ENCODE results near the gene ACOT11.
"Not testable (repeated sequence)": the region's sequence is repeated elsewhere in the genome, so short reads cannot be mapped to it uniquely, and the experiment has no call there.

Gene ACOT11

DNA sequence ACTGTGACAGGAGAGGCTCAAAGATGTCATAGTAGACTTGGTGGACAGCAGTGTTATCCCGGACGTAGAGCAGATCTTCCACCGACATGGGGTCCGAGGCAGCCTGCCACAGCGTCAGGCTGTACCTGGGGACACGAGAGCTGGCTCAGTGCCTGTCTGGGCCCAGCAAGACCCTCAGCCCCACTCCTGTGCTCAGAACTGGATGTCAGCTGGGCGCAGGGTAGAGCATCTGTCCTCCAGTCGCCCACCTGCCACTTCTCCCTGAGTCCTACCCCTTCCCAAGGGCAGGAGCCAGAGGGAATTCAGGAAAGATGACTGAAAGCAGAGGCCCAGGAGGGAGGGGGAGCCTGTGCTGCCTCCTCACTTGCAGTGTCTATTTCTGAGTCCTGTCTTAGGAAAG lies 63.6 kb downstream of the ACOT11 start:
- no peak for DNase-seq

DNA sequence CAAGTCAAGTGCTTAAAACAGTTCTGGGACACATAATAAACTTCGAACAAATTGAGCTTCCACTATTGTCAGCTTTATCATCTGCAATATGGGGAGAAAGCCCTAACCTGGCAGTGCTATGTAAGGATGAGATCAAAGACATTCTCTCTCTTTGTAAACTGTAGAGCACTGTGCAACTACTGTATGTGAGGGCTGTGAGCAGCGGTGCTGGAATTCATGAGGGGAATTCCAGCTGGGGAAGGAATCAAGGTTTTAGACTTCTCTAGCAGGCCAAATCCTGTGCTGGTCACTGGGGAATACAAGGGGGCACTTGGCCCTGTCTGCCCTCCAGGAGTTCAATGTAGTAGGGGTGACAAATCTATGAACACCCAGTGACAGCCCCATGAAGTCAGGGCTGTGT lies 66.0 kb downstream of the ACOT11 start:
- no peak for DNase-seq

DNA sequence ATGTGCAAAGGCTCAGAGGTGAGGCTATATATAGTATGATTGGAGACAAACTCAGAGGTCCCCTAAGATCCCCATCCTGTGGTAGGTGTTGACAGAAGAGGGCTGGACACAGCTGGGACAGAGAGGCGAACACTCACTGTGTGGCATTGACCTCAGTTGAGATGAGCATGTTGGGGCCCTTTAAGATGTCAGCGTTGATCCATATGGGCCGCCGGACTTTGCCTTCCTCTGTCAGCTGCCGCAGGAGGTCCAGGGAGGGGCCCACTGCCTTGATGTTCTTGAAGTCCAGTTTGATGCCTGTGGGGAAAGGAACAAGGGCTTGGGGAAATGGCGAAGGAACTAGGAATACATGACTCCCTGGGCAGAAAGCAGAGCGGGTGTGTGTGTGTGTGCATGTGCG lies 66.5 kb downstream of the ACOT11 start:
- no peak for DNase-seq

DNA sequence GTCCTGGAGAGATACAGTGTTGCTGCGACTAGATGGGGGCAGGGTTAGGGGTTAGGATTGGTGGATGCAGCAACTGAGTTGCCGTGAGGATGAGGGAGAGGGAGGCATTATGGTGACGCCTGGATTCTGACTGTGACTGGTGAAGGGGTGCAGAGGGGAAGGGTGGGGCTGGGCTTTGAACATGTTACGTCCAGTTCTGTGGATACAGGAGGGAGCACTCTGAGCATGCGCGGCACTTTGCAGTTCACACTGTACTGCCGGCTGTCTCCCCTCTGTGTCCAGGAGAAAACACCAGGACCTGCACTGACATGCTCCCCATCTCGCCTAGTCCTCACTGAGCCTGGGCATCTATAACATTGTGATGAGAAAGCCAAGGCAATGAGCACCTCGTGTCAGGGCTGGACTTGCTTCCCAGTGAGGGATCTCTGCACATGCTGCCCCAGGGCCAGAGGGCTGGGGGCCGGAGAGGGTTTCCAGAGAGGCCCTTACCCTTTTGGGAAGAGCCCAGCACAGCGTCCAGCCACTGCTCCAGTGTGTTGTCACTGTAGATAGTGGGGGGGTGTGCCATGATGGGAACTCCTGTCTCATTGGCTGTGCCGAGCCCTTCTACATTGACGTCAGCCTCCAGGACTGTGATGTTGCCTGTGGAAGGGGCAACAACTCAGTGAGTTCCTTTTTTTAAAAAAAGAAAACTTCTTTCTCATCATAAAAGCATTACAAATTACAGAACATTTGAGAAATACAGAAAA lies 67.7 kb downstream of the ACOT11 start:
- no peak for DNase-seq

DNA sequence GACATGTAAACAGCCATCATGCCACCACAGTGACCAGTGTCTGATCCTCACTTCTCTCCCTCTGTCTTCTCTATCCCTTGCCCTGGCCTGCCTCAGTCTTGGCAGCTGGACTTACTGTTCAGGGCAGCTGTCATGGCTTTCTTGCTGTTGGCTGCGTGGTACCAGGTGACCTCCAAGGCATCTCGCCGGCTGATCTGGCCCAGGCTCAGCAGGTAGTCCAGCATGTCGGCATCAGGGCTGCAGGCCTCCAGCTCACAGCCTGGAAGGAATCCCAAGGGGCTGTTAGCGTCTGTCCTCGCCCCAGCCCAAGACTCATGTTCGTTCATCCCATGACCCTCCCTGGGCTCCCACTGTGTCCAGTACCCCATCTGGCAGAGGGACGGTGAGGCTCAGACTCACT lies 71.7 kb downstream of the ACOT11 start:
- DNase-seq: no peak

DNA sequence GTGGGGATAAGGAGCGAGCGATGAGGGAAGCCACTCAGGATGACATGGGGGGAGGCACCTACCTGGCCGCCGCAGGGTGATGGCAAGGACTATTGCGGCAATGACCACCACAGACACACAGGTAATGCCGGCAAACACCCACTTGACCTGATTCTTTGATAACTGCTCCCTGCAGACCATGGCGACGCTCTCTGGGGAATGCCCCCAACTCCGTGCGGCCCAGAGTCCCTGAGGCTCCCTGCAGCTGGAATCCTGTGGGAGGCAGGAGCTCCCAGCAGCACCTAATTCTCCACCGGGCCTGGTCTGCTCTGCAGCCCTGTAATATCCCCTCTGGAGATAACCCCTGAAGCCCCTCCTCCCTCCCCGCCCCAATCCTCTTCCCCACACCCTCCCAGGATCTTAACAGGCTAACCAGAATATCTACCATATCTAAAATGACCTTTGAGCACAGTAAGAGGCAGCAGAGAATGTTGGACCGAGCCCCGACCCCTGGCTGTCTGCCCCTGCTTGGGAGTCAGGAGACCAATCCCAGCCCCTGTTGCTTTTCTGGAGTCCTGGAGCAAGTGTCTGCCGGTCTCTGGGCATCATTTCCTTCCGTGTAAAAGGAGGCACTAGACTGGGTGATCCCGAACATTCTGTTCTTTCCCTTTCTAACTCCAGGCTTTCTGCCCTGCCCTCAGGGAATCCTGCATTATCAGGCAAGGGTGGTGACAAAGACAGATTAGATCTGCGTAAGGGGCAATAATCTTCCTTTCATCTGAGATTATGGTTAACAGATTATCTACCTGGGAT lies 75.4 kb downstream of the ACOT11 start, which contains the start of gene FAM151A:
Gene FAM151A, minus strand, starts transcription at position 310 of the 792 bp plus-strand sequence. Its CDS starts 130 bp downstream, at position 180.
- DNase-seq: no peak

DNA sequence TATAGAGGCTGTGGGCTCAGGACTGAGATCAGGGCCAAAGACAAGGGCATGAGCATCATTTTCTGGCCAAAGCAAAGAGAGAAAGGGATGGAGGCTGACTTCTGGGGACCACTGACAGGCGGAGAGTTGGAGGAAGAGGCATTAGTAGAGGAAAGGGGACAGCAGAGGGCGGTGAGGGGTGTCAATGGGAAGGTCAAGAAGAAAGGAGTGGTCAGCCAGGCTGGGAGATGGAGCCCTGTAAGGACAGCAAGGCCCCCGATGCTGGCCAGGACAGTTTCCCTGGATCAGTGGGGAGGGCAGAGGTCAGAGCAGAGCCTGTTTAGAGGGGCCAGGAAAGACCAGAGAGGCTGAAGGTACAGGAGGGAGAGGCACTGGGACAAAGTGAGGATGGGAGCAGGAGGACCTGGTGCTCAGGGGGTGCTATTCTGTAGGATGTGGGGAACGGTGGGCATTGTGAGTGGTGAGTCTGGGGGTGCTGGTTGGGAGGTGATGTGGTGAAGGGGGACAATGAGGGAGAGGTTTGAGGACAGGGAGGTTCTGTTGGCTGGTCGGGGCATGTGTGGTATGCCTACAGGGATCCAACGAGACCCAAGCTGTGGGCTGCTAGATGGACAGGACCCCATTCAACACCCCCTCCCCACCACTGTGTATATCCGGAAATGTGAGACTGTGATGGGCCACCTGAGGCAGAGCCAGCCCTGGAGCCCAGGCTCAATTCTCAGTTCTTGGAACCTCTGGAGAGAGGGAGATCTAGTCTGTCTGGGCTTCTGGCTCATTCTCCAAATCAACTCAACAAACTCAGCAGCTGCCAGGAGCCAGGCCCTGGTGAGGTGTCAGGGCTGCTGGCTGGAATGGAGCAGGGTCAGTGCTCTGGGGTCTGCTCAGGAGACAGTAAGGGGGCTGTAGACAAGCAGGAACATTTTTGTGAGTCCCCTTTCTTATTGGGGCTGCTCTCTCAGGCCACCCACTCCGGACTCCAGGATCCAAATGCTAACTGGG lies 76.7 kb downstream of the ACOT11 start:
- DNase-seq: no peak

DNA sequence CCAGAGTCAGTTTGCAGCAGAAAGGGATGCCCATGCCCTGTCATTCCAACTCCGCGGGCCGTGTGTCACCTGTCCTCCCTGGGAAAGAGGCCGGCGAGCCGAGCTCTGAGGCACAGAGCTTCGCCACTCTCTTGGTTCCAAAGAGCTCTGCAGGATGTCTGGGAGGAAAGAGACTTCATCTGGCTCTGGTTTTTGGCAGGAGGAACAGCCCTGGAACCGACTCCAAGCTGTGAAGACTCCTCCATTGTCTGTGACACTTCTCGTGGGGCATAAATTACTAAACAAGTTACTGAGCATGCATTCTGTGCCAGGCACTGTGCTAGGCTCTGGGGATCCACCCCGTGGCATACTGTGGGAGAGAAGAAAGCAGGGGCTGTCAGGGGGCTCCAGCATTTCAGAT lies 79.2 kb downstream of the ACOT11 start:
- no peak for DNase-seq

DNA sequence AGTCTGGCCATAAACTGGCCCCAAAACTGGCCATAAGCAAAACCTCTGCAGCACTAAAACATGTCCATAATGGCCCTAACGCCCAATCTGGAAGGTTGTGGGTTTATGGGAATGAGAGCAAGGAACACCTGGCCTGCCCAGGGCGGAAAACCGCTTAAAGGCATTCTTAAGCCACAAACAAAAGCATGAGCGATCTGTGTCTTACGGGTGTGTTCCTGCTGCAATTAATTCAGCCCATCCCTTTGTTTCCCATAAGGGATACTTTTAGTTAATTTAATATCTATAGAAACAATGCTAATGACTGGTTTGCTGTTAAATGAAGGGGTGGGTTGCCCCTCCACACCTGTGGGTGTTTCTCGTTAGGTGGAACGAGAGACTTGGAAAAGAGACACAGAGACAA lies 87.8 kb downstream of the ACOT11 start:
- DNase-seq: not testable (repeated sequence)

DNA sequence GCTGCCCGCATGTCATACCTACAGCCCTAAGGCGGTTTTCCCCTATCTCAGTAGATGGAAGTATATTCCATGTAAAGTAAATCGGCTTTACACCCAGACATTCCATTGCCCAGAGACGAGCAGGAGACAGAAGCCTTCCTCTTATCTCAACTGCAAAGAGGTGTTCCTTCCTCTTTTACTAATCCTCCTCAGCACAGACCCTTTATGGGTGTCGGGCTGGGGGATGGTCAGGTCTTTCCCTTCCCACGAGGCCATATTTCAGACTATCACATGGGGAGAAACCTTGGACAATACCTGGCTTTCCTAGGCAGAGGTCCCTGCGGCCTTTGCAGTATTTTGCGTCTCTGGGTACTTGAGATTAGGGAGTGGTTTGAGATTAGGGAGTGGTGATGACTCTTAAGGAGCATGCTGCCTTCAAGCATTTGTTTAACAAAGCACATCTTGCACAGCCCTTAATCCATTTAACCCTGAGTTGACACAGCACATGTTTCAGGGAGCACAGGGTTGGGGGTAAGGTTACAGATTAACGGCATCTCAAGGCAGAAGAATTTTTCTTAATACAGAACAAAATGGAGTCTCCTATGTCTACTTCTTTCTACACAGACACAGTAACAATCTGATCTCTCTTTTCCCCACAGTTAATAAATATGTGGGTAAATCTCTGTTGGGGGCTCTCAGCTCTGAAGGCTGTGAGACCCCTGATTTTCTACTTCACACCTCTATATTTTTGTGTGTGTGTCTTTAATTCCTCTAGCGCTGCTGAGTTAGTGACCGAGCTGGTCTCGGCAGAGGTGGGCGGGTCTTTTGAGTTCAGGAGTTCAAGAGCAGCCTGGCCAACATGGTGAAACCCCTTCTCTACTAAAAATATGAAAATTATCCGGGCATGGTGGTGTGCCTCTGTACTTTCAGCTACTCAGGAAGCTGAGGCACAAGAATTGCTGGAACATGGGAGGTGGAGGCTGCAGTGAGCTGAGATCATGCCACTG lies 88.7 kb downstream of the ACOT11 start:
- DNase-seq: not testable (repeated sequence)

DNA sequence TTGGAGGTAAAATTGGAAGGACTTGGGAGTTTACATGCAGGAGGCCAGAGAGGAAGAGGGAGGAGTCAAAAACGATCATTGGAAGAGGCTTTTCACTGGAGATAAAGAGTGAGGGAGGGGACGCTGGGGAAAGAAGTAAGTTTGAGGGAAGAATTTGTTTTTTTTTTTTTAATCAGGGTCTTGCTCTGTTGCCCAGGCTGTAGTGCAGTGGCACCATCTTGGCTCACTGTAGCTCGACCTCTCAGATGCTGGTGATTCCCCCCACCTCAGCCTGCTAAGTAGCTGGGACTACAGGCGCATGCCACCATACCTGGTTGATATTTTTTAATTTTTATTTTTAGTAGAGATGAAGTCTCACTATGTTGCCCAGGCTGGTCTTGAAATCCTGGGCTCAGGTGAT lies 92.3 kb downstream of the ACOT11 start:
- no peak for DNase-seq

DNA sequence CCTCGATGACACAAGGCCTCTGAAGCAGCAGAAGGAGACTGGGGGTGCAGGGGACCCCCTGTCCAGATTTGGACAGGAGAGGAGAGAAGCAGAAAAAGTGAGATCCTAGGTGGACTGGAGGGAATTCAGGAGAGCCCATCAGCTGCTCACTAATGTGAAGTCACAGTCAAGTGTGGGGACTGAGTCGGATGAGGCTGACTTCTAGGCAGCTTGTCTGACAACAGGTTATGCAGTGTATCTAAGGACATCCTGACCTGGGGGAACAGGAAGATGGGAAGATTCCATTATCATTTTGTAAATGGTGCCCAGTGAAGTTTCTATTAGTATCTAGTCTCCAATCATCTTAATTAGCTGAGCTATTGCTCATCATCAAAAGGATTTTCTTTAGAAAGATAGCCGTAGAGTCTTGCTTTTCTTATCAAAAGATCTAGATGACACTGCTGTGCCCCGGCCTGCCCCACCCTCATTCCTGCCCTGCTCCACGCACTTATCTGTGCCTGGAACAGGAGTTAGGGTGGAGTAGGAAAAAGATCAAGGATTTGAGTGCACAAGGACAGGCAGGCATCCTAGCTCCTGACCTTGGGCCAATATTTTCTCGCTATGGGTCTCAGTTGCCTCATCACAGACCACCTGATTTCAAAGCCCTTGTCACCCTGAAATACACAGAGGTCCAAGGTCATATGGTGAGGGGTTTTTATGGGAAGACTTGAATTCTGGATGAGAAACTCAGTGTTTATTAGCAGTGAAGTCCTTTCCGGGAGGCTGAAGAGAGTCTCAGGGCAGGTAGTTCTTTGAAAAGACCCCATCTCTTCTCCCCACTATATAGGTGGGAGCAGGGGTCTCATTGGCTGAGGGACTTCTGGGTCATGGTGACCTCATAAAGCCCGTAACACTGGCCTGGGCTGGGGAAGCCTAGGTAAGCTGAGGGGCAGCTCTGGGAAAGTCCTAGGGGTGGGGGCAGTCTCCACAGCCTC lies 93.1 kb downstream of the ACOT11 start, which contains the start of gene MROH7:
Gene MROH7, plus strand, starts transcription at position 924 of the 974 bp plus-strand sequence. CDS start 11,141 bp downstream, outside the sequence.
- no peak for DNase-seq

DNA sequence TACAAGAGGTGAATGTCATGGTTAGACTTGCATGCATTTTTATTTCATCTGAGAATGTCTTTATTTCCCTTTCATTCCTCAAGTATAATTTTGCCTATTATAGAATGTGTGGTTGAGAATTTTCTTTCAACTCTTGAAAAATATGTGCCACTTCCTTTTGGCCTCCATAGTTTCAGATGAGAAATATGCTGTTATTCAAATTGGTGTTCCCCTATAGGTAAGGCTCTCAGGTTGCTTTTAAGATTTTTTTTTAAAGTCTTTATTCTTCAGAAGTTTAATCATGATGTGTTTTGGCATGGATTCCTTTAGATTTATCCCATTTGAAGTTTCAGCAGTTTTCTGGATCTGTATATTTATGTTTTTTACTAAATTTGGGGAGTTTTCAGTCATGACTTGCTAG lies 95.7 kb downstream of the ACOT11 start:
- no peak for DNase-seq

DNA sequence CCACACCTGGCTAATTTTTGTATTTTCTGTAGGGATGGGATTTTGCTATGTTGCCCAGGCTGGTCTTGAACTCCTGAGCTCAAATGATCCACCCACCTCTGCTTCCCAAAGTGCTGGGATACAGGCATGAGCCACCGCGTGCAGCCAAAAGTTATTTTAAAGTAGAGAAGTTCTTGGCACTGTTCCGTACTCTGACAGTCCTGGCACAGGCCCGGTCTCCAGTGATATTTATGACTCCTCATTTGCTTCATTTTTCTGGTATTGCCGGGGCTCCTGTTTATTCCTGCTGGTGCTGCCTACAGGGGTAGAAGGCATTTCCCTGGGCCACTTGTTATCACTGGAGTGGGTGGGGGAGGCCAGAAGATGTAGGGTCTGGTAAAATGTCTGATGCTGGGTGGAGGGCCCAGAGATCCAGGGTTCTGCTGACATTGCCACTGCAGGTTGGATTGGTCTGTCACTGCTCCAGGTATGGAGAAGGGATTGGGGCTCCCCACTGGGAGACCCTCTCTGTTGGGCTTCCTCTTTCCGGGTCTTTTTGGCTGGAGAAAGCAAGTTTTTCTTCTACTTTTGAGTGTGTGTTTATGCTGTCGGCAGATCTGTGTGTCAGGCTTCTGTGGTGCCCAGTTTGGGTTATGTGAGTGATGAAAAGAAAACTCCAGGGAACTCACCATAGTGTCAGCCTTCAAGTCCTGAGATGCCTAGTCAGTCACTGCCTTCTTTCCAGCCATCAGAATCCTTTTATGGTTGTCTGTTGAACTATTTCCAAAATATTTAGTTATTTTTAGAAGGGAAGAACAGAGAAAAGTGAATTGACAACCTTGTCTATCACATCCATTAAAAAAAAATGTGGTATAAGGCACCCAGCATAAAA lies 98.0 kb downstream of the ACOT11 start:
- no peak for DNase-seq

DNA sequence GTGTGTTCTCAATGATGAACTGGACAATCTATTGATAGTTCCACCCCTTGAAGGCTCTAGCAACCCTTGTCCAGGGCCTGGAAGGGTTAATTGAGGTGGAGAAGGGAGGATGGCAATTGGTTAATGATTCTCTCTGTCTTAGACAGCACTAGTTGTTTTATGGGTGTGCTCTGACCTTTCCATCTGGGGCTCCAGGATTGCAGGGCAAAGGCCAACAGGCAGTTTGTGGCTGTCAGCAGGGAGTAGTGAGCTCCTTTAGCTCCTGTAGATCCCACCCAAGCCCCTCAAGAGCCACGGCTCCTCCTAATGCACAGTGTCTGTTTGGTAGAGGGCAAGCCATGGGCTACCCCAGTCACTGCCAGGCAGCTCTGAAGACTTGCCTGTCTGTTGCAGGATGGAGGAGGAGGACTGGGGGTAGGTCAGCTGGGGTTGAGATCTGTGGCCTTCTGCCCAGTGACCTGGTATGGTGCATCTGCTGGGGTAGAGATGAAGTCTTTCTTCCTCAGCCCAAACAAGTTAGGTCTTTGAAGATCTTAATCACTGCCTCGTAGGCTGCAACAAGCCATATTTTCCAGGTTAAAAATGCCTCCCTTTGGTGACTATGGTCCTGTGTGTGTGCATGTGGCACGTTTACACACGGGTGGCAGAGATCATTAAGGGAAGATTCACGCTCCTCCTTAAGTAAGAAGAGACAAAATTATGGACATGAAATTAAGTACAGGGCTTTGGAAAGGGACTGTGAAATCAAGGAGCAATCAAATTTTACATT lies 101.3 kb downstream of the ACOT11 start:
- no peak for DNase-seq

DNA sequence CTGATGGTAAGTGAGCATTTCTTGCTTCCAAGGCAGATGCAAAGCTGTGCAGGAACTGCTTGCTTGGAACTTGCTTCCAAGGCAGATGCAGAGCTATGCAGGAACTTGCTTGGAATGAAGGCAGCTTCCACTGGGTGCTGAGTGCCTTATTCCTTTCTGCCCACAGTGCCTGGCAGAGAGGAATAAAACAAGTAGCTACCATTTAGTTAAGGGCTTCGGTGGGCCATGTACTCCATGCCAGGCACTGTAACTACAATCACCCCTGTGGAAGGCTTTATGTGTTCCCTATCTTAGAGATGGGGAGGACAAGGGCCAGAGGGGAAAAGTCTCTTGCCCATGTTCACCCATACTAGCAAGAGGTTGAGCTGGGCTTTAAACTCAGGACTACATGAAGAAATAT lies 101.9 kb downstream of the ACOT11 start:
- no peak for DNase-seq

DNA sequence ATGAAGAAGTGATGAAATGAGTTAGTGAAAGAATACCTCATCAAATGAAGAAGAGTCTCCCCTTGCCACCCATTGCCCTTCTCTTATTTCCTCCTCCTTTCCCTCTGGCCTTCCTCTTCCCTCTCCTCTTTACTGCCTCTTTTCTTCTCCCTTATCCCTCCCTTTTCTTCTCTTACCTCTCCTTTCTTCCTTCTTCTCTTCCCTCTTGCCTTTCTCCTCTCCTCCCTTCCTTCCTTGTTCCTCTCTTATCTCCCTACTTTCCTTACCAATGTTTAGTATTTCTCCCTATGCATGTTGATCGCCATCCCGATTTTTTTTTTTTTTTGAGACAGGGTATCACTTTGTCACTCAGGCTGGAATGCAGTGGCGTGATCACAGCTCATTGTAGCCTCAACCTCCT lies 102.4 kb downstream of the ACOT11 start:
- no peak for DNase-seq

DNA sequence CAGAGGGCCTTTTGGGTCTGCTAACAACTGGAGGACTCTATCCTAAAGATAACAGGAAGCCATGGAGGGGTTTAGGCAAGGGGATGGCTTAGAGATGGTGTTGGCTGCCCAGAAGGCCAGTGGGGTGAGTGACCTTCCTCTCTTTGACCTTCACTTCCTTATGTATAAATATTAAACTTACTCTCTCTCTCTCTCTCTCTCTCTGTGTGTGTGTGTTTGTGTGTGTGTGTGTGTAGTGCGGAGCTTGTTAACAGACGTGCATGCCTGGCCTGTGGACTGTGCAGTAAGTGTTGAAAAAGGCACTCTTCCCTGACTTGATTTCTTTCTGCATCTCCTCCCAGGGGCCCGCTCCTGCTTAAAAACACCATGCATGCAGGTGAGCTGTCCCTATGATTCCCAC lies 103.6 kb downstream of the ACOT11 start:
- DNase-seq: no peak

DNA sequence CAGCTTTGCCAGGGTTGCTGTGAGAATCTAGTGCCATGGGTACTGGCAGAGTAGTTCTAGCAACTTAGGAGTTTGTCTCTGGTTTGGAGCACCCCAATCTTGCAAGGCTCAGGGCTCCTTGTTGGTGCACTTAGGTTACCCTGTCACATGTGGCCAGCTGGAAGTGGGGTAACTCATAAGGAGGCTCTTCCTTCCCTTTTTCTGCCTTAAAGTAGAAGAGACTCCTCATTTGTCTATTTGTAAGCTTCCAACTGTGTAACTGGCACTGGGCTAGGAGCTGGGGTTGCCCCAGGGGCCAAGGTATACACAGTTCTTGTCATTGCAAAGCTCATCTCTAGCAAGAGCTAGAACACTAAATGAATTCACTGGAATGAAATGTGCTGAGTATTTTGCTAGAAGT lies 104.1 kb downstream of the ACOT11 start:
- DNase-seq: no peak
